Measurements from ENCODE around the gene DIAPH3. TPM values are rescaled to one million over a fixed set of nuclear protein-coding genes. Genes with fewer than 3 reads are reported as not detected.
"Not testable (repeated sequence)": the region's sequence is repeated elsewhere in the genome, so short reads cannot be mapped to it uniquely, and the experiment has no call there.

The DIAPH3 gene, protein sequence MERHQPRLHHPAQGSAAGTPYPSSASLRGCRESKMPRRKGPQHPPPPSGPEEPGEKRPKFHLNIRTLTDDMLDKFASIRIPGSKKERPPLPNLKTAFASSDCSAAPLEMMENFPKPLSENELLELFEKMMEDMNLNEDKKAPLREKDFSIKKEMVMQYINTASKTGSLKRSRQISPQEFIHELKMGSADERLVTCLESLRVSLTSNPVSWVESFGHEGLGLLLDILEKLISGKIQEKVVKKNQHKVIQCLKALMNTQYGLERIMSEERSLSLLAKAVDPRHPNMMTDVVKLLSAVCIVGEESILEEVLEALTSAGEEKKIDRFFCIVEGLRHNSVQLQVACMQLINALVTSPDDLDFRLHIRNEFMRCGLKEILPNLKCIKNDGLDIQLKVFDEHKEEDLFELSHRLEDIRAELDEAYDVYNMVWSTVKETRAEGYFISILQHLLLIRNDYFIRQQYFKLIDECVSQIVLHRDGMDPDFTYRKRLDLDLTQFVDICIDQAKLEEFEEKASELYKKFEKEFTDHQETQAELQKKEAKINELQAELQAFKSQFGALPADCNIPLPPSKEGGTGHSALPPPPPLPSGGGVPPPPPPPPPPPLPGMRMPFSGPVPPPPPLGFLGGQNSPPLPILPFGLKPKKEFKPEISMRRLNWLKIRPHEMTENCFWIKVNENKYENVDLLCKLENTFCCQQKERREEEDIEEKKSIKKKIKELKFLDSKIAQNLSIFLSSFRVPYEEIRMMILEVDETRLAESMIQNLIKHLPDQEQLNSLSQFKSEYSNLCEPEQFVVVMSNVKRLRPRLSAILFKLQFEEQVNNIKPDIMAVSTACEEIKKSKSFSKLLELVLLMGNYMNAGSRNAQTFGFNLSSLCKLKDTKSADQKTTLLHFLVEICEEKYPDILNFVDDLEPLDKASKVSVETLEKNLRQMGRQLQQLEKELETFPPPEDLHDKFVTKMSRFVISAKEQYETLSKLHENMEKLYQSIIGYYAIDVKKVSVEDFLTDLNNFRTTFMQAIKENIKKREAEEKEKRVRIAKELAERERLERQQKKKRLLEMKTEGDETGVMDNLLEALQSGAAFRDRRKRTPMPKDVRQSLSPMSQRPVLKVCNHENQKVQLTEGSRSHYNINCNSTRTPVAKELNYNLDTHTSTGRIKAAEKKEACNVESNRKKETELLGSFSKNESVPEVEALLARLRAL
- total RNA-seq = 1 to 10 TPM in 2 of 4 donors, under 1 TPM in 2; 0.31 to 2.0 (median 1.1) TPM

GRCh38 chr13:60163478-60164233, at the start of gene DIAPH3:
TSS of gene DIAPH3 (minus strand) at chr13:60163928. CDS start at chr13:60163766, 162 bp downstream.
- peak; percentile 92 for DNase-seq (ENCODE audit: low spot score)
- ATAC-seq (ENCODE audit: low FRiP score) = peak; percentile 99
- TF ChIP-seq, protein P1, sequence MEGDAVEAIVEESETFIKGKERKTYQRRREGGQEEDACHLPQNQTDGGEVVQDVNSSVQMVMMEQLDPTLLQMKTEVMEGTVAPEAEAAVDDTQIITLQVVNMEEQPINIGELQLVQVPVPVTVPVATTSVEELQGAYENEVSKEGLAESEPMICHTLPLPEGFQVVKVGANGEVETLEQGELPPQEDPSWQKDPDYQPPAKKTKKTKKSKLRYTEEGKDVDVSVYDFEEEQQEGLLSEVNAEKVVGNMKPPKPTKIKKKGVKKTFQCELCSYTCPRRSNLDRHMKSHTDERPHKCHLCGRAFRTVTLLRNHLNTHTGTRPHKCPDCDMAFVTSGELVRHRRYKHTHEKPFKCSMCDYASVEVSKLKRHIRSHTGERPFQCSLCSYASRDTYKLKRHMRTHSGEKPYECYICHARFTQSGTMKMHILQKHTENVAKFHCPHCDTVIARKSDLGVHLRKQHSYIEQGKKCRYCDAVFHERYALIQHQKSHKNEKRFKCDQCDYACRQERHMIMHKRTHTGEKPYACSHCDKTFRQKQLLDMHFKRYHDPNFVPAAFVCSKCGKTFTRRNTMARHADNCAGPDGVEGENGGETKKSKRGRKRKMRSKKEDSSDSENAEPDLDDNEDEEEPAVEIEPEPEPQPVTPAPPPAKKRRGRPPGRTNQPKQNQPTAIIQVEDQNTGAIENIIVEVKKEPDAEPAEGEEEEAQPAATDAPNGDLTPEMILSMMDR (IDR thresholded peaks at IDR 0.05) = no peak

DNA sequence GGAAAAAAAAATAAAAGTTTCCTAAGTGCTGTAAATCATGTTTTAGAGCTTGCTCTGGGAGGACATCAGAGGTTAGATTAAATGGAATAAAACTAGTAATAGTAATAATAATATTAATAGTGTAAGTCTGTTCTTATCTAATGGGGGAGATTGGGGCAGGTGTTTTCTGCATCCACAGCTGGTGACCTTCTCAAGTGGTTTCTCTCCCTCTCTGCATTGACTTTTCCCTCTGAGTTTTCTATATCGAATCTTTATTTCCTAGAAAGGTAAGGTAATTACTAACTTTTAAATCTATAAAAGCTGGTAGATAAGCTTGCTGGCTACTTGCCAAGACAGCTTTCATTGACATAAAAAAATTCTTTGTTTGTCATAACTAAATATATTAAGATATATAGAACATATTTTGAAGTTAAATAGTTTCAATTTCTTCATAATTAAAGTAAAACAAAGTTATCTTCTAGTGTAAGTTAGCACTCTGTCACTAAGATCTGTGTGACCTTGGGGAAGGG, 49.6 kb upstream of the DIAPH3 start:
- ATAC-seq (ENCODE audit: low FRiP score) (no peak), DNase-seq (ENCODE audit: low spot score) (no peak)
- TF ChIP-seq, protein P1 (IDR thresholded peaks at IDR 0.05) = no peak

GRCh38 chr13:60211548-60211947, 47.8 kb upstream of the DIAPH3 start:
- no peak for ATAC-seq (ENCODE audit: low FRiP score)
- TF ChIP-seq, protein P1 (IDR thresholded peaks at IDR 0.05) = no peak
- DNase-seq (ENCODE audit: low spot score) = no peak

DNA sequence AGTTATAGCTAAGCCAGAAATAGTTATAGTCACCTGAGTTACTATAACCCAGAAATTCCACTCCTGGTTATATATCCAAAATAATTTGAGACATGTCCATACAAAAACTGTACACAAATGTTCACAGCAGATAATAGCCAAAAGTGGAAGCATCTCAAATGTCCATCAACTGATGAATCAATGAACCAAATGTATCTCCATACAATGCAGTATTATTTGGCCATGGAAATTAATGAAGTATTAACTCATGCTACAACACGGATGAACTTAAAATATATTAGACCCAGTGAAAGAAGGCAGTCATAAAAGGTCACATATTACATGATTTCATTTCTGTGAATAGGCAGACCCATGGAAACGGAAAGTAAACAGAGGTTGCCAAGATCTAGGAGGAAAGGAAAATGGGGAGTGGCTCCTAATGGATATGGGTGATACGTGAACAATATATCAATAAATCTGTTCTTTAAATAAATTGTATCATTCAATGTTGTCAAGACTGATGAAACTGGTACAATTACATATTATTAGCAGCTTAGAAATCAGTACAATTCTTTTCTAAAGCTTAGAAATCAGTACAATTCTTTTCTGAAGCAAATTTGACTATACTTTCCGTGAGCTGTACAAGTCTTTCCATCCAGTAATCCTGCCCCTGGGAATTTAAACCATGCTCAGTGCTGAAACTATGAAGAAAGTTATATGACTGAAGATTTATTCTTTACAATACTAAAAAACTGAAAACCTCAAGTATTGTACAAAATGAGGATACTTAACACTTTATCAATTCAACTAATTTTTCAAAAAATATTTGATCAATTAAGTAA, 47.0 kb upstream of the DIAPH3 start:
- no peak for DNase-seq (ENCODE audit: low spot score)
- TF ChIP-seq, protein P1 (IDR thresholded peaks at IDR 0.05) = no peak
- ATAC-seq (ENCODE audit: low FRiP score) = no peak

DNA sequence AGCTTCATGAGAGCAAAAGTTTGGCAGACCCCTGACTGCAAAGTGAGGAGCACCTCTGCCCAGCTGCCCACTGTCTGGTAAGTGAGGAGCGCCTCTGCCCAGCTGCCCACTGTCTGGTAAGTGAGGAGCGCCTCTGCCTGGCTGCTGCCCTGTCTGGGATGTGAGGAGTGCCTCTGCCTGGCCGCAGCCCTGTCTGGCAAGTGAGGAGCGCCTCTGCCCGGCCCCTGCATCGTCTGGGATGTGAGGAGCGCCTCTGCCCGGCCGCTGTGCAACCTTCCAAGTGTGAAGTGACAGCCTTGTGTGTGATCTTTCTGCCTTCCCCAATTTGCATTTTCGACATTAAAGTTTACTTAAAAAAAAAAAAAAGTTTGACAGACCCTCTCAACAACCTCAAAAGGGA, 41.8 kb upstream of the DIAPH3 start:
- not testable (repeated sequence) for ATAC-seq (ENCODE audit: low FRiP score); DNase-seq (ENCODE audit: low spot score)

- TF ChIP-seq, protein P1 (IDR thresholded peaks at IDR 0.05) = no peak
- DNase-seq (ENCODE audit: low spot score) = no peak
- ATAC-seq (ENCODE audit: low FRiP score) = no peak
These were observed 37.6 kb upstream of the DIAPH3 start for GRCh38 chr13:60201286-60201685.

DNA sequence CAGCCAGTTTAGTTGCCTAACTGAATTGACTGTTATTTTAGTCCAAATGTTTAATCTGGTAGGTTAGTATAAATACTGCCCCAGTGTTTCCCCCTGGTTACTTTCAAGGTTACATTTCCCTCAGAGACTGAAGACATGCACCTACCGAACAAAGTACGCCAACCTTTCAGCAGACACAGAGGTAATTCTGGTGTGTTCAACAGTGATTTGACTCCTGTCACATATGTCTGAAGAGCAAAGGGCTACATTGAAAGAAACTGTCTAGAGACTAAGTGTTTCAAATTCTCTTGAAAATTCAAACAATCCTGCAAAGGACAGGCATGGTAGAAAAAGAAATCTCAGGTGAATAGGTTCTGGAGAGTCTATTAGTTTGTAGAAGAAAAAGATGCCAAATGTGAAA, 32.2 kb upstream of the DIAPH3 start:
- not testable (repeated sequence) for ATAC-seq (ENCODE audit: low FRiP score); DNase-seq (ENCODE audit: low spot score)

Data from omental fat pad (tissue), 4 donors.